WTC11 (cell line): ENCODE results near the gene PIKFYVE. TPM values are rescaled to one million over a fixed set of nuclear protein-coding genes. Genes with fewer than 3 reads are reported as not detected.

Experiments
- ATAC-seq: fragments of 200-7000 bp; cut with Tn5 transposase; 2 replicates; pipeline ENCODE4 v1.10.0; 2021; ENCODE audit warnings: mild to moderate bottlenecking, moderate library complexity
- CTCF ChIA-PET: fragments of 300-600 bp; sonication (Branson Sonifier 250); formaldehyde crosslinking; loops from one replicate; lab custom pipeline; 2021; ENCODE audit warnings: antibody characterized with exemption; lab: Charles Lee
- POLR2A ChIA-PET: fragments of 350-600 bp; sonication (Branson Sonifier 250); formaldehyde crosslinking; loops from one replicate; lab custom pipeline; 2021; ENCODE audit warnings: antibody characterized with exemption; lab: Charles Lee
- DNase-seq: peaks from one replicate; pipeline ENCODE4 v3.0.0; 2021; ENCODE audit warnings: low spot score
- H3K27ac Mint-ChIP-seq: 2 replicates; pipeline ENCODE4 v1.8.0; 2021; ENCODE audit warnings: mixed read lengths
- H3K27me3 Mint-ChIP-seq: 2 replicates; pipeline ENCODE4 v1.8.0; 2021; ENCODE audit warnings: low read depth, mild to moderate bottlenecking, moderate library complexity, mixed read lengths
- H3K36me3 Mint-ChIP-seq: 2 replicates; pipeline ENCODE4 v1.8.0; 2021; ENCODE audit warnings: mixed read lengths
- H3K4me1 Mint-ChIP-seq: 2 replicates; pipeline ENCODE4 v1.8.0; 2022; ENCODE audit warnings: mixed read lengths
- H3K4me3 Mint-ChIP-seq: 2 replicates; pipeline ENCODE4 v1.8.0; 2021; ENCODE audit warnings: mild to moderate bottlenecking, moderate library complexity, mixed read lengths
- H3K9me3 Mint-ChIP-seq: 2 replicates; pipeline ENCODE4 v1.8.0; 2021; ENCODE audit warnings: mixed read lengths
- ATF1 ChIP-seq: sonication (generic); formaldehyde crosslinking; IDR thresholded peaks from 2 replicates; pipeline ENCODE4 v1.8.1; 2023; ENCODE audit warnings: mild to moderate bottlenecking, moderate library complexity, missing genetic modification reagents
- EMX1 ChIP-seq: fragments of 250-450 bp; sonication (Bioruptor Pico); IDR thresholded peaks from 2 replicates; pipeline ENCODE4 v1.8.0; 2021; ENCODE audit warnings: mild to moderate bottlenecking
- JAZF1 ChIP-seq: fragments of 250-450 bp; sonication (Bioruptor Pico); IDR thresholded peaks from 2 replicates; pipeline ENCODE4 v1.9.0; 2021; ENCODE audit warnings: moderate library complexity, mild to moderate bottlenecking, inconsistent platforms
- NFE2L1 ChIP-seq: sonication (generic); formaldehyde crosslinking; IDR thresholded peaks from 2 replicates; pipeline ENCODE4 v1.8.1; 2023; ENCODE audit warnings: missing genetic modification reagents
- NR1H2 ChIP-seq: sonication (generic); formaldehyde crosslinking; IDR thresholded peaks from 2 replicates; pipeline ENCODE4 v1.9.0; 2021; ENCODE audit warnings: mild to moderate bottlenecking, moderate library complexity, missing genetic modification reagents
- NR2C2 ChIP-seq: sonication (generic); formaldehyde crosslinking; IDR thresholded peaks from 2 replicates; pipeline ENCODE4 v1.8.0; 2022; ENCODE audit warnings: mild to moderate bottlenecking, missing genetic modification reagents
- PRRX2 ChIP-seq: fragments of 250-450 bp; sonication (Bioruptor Pico); IDR thresholded peaks from 2 replicates; pipeline ENCODE4 v1.8.0; 2021; ENCODE audit warnings: mild to moderate bottlenecking
- SMAD4 ChIP-seq: sonication (generic); formaldehyde crosslinking; IDR thresholded peaks from 2 replicates; pipeline ENCODE4 v1.8.0; 2022; ENCODE audit warnings: mild to moderate bottlenecking, missing genetic modification reagents
- SP1 ChIP-seq: sonication (generic); formaldehyde crosslinking; conservative IDR thresholded peaks from 2 replicates; pipeline ENCODE4 v1.8.1; 2022; ENCODE audit warnings: missing genetic modification reagents
- TEAD1 ChIP-seq: sonication (generic); formaldehyde crosslinking; IDR thresholded peaks from 2 replicates; pipeline ENCODE4 v1.8.0; 2022; ENCODE audit warnings: mild to moderate bottlenecking, missing genetic modification reagents
- TP53 ChIP-seq: sonication (generic); formaldehyde crosslinking; IDR thresholded peaks from 2 replicates; pipeline ENCODE4 v1.8.1; 2023; ENCODE audit warnings: mild to moderate bottlenecking, missing genetic modification reagents
- ZNF317 ChIP-seq: sonication (generic); formaldehyde crosslinking; IDR thresholded peaks from 2 replicates; pipeline ENCODE4 v1.8.1; 2023; ENCODE audit warnings: low read depth, mild to moderate bottlenecking, moderate library complexity, missing genetic modification reagents, borderline replicate concordance
- ZNF396 ChIP-seq: fragments of 250-450 bp; sonication (Bioruptor Pico); IDR thresholded peaks from 2 replicates; pipeline ENCODE4 v1.8.0; 2021; ENCODE audit warnings: mild to moderate bottlenecking, moderate library complexity, borderline replicate concordance
- total RNA-seq: library from RNA; stranded (reverse); gene quantifications from 3 replicates; pipeline ENCODE4 v1.2.3, GENCODE V29; 2021
- TF ChIP-seq, protein P1 (sequence below): sonication (generic); formaldehyde crosslinking; IDR thresholded peaks from 2 replicates; pipeline ENCODE4 v1.8.0; 2023; ENCODE audit warnings: mild to moderate bottlenecking, missing genetic modification reagents
- TF ChIP-seq, protein P2 (sequence below): sonication (generic); formaldehyde crosslinking; IDR thresholded peaks from 2 replicates; pipeline ENCODE4 v1.8.1; 2023; ENCODE audit warnings: mild to moderate bottlenecking, missing genetic modification reagents
- TF ChIP-seq, protein P3 (sequence below): fragments of 250-450 bp; sonication (Bioruptor Pico); conservative IDR thresholded peaks from 2 replicates; pipeline ENCODE4 v1.9.0; 2021; ENCODE audit warnings: mild to moderate bottlenecking
- TF ChIP-seq, protein P4 (sequence below): fragments of 200-600 bp; IDR thresholded peaks from 2 replicates; pipeline ENCODE4 v1.8.0; 2022; ENCODE audit warnings: antibody characterized with exemption
- TF ChIP-seq, protein P5 (sequence below): sonication (generic); formaldehyde crosslinking; IDR thresholded peaks from 2 replicates; pipeline ENCODE4 v1.8.1; 2023; ENCODE audit warnings: mild to moderate bottlenecking, missing genetic modification reagents, moderate library complexity
- TF ChIP-seq, protein P6 (sequence below): fragments of 250-450 bp; sonication (Bioruptor Pico); IDR thresholded peaks from 2 replicates; pipeline ENCODE4 v1.9.0; 2021; ENCODE audit warnings: mild to moderate bottlenecking, borderline replicate concordance

The PIKFYVE gene
- total RNA-seq, 1 experiment from 2014 or later, result 36.1 TPM

DNA sequence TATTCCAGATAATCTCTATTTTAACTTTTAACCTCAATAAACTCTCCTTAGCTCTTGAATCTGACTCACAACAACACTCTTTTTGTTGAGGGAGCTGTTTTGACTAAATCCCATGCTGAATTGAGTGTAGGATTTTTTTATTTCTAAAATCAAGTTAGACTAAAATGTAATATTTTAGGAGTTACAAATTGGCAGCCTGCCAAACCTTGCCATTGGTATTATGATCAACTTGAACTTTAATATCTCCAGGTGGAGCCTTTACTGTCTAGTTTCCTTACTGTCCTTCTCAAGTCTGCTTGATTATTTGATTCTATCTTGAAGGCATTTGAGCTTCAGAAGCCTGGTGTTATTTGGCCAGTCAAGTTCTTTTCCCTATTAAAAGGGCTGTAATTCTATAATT, 8.7 kb downstream of the PIKFYVE start (continued):
- TF ChIP-seq, protein P1, sequence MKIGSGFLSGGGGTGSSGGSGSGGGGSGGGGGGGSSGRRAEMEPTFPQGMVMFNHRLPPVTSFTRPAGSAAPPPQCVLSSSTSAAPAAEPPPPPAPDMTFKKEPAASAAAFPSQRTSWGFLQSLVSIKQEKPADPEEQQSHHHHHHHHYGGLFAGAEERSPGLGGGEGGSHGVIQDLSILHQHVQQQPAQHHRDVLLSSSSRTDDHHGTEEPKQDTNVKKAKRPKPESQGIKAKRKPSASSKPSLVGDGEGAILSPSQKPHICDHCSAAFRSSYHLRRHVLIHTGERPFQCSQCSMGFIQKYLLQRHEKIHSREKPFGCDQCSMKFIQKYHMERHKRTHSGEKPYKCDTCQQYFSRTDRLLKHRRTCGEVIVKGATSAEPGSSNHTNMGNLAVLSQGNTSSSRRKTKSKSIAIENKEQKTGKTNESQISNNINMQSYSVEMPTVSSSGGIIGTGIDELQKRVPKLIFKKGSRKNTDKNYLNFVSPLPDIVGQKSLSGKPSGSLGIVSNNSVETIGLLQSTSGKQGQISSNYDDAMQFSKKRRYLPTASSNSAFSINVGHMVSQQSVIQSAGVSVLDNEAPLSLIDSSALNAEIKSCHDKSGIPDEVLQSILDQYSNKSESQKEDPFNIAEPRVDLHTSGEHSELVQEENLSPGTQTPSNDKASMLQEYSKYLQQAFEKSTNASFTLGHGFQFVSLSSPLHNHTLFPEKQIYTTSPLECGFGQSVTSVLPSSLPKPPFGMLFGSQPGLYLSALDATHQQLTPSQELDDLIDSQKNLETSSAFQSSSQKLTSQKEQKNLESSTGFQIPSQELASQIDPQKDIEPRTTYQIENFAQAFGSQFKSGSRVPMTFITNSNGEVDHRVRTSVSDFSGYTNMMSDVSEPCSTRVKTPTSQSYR, result no peak
- no peak for TF ChIP-seq JAZF1 (CRISPR knock-in tag)
- TF ChIP-seq SP1, result no peak
- no peak for TF ChIP-seq EMX1 (CRISPR knock-in tag)
- TF ChIP-seq, protein P2, sequence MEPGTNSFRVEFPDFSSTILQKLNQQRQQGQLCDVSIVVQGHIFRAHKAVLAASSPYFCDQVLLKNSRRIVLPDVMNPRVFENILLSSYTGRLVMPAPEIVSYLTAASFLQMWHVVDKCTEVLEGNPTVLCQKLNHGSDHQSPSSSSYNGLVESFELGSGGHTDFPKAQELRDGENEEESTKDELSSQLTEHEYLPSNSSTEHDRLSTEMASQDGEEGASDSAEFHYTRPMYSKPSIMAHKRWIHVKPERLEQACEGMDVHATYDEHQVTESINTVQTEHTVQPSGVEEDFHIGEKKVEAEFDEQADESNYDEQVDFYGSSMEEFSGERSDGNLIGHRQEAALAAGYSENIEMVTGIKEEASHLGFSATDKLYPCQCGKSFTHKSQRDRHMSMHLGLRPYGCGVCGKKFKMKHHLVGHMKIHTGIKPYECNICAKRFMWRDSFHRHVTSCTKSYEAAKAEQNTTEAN (CRISPR knock-in tag), result no peak

DNA sequence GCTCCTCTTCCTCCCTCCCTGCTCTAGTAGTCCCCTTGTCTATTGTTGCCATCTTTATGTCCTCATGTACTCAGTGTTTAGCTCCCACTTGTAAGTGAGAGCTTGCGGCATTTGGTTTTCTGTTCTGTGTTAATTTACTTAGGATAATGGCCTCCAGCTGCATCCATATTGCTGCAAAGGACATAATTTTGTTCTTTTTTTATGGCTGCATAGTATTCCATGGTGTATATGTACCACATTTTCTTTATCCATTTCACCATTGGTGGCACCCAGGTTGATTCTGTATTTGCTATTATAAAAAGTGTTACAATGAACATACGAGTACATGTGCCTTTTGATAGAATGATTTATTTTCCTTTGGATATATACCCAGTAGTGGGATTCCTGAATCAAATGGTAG, 12.5 kb downstream of the PIKFYVE start:
- no peaks in the 10 kb centered on the region for H3K4me1 Mint-ChIP-seq
- DNase-seq, result no peak
- no peak overlapping the region for H3K27ac Mint-ChIP-seq
- TF ChIP-seq NFE2L1 (CRISPR knock-in tag) (no peak), SMAD4 (CRISPR knock-in tag) (no peak), NR2C2 (CRISPR knock-in tag) (no peak), TEAD1 (CRISPR knock-in tag) (no peak), ZNF317 (no peak)
- TF ChIP-seq, protein P3, sequence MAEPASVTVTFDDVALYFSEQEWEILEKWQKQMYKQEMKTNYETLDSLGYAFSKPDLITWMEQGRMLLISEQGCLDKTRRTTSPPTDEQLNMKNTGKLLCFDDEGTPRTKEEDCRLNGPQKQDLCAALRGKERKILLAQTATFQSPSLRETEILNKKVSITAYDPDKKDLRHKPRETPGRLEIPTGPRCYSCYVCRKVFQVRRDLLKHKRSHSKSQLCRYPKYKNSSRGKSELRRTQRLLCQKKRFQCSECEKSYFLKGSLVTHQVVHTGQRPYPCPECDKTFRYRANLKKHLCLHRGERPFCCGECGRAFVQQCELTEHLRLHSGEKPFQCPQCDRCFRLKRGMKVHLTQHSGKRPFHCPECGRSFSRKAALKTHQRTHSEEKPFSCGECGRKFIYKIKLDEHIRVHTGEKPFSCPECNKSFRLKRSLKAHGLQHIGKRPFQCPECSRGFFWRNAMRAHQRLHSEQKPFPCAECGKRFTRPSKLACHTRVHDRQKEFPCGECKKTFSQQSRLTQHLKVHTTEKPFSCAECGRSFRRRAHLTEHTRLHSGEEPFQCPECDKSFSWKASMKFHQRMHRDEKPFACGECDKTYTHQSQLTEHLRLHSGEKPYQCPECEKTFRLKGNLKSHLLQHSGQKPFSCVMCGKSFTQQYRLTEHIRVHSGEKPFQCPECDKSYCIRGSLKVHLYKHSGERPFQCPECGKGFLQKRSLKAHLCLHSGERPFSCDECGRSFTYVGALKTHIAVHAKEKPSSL (CRISPR knock-in tag), result no peak
- TF ChIP-seq, protein P4, sequence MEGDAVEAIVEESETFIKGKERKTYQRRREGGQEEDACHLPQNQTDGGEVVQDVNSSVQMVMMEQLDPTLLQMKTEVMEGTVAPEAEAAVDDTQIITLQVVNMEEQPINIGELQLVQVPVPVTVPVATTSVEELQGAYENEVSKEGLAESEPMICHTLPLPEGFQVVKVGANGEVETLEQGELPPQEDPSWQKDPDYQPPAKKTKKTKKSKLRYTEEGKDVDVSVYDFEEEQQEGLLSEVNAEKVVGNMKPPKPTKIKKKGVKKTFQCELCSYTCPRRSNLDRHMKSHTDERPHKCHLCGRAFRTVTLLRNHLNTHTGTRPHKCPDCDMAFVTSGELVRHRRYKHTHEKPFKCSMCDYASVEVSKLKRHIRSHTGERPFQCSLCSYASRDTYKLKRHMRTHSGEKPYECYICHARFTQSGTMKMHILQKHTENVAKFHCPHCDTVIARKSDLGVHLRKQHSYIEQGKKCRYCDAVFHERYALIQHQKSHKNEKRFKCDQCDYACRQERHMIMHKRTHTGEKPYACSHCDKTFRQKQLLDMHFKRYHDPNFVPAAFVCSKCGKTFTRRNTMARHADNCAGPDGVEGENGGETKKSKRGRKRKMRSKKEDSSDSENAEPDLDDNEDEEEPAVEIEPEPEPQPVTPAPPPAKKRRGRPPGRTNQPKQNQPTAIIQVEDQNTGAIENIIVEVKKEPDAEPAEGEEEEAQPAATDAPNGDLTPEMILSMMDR, result no peak
- TF ChIP-seq, all 79 proteins: peak for 0
- Mint-ChIP-seq H3K36me3 (peaks cover 85% of the 10 kb centered on the region), H3K9me3 (peaks cover 7% of the 10 kb centered on the region; the same call in 1 of the 2 replicates), H3K27me3 (no peaks in the 10 kb centered on the region), H3K4me3 (no peak overlapping the region)
- POLR2A ChIA-PET, result no interaction called here
- ATAC-seq, result no peak
- CTCF ChIA-PET, result no interaction called here

DNA sequence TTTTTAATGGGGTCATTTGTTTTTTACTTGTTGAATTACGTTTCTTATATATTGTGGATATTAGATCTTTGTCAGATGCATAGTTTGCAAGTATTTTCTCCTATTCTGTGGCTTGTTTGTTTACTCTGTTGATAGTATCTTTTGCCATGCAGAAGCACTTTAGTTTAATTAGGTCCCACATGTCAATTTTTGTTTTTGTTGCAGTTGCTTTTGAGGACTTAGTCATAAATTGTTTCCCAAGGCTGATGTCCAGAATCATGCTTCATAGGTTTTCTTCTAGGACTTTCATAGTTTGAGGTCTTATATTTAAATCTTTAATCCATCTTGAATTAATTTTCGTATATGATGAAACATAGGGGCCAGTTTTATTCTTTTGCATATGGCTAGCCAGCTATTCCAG, 13.2 kb downstream of the PIKFYVE start:
- CTCF ChIA-PET, result no interaction called here
- POLR2A ChIA-PET, result no interaction called here
- peaks cover 81% of the 10 kb centered on the region for H3K36me3 Mint-ChIP-seq
- TF ChIP-seq SP1, result no peak
- TF ChIP-seq, protein P5, sequence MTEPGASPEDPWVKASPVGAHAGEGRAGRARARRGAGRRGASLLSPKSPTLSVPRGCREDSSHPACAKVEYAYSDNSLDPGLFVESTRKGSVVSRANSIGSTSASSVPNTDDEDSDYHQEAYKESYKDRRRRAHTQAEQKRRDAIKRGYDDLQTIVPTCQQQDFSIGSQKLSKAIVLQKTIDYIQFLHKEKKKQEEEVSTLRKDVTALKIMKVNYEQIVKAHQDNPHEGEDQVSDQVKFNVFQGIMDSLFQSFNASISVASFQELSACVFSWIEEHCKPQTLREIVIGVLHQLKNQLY (CRISPR knock-in tag), result no peak
- no peak for TF ChIP-seq TP53 (CRISPR knock-in tag)
- TF ChIP-seq ATF1 (CRISPR knock-in tag), result no peak
- TF ChIP-seq, protein P6, sequence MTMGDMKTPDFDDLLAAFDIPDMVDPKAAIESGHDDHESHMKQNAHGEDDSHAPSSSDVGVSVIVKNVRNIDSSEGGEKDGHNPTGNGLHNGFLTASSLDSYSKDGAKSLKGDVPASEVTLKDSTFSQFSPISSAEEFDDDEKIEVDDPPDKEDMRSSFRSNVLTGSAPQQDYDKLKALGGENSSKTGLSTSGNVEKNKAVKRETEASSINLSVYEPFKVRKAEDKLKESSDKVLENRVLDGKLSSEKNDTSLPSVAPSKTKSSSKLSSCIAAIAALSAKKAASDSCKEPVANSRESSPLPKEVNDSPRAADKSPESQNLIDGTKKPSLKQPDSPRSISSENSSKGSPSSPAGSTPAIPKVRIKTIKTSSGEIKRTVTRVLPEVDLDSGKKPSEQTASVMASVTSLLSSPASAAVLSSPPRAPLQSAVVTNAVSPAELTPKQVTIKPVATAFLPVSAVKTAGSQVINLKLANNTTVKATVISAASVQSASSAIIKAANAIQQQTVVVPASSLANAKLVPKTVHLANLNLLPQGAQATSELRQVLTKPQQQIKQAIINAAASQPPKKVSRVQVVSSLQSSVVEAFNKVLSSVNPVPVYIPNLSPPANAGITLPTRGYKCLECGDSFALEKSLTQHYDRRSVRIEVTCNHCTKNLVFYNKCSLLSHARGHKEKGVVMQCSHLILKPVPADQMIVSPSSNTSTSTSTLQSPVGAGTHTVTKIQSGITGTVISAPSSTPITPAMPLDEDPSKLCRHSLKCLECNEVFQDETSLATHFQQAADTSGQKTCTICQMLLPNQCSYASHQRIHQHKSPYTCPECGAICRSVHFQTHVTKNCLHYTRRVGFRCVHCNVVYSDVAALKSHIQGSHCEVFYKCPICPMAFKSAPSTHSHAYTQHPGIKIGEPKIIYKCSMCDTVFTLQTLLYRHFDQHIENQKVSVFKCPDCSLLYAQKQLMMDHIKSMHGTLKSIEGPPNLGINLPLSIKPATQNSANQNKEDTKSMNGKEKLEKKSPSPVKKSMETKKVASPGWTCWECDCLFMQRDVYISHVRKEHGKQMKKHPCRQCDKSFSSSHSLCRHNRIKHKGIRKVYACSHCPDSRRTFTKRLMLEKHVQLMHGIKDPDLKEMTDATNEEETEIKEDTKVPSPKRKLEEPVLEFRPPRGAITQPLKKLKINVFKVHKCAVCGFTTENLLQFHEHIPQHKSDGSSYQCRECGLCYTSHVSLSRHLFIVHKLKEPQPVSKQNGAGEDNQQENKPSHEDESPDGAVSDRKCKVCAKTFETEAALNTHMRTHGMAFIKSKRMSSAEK, result no peak
- TF ChIP-seq, protein P2 (CRISPR knock-in tag), result no peak
- no peak for TF ChIP-seq EMX1 (CRISPR knock-in tag)
- no peak for TF ChIP-seq NR1H2
- TF ChIP-seq ZNF396, result no peak
- no peak for TF ChIP-seq PRRX2 (CRISPR knock-in tag)

More for the DNA sequence above, 13.2 kb downstream of the PIKFYVE start:
- no peak overlapping the region for H3K4me3 Mint-ChIP-seq
- H3K4me1 Mint-ChIP-seq, result no peaks in the 10 kb centered on the region
- ATAC-seq (no peak), DNase-seq (no peak)
- H3K27ac Mint-ChIP-seq, result no peak overlapping the region
- H3K27me3 Mint-ChIP-seq, result no peaks in the 10 kb centered on the region
- peaks cover 7% of the 10 kb centered on the region; the same call in 1 of the 2 replicates for H3K9me3 Mint-ChIP-seq
